D721Med (cell line): ENCODE results near the gene RFLNA.

ENCODE experiments used
- DNase-seq: peaks from one replicate; pipeline ENCODE4 v3.0.0; 2011; ENCODE audit warnings: low spot score; ENCODE audit not compliant: insufficient read length
- FAIRE-seq: peaks from 2 replicates; lab custom pipeline; 2011; peaks lifted over from hg19 to GRCh38; lab: Jason Lieb, UNC
- TF ChIP-seq, protein P1 (sequence below): IDR thresholded peaks from 2 replicates; pipeline ENCODE4 v1.5.1; 2012; ENCODE audit warnings: mild to moderate bottlenecking, control low read depth; ENCODE audit not compliant: insufficient read depth; ENCODE audit errors: missing control alignments

Gene RFLNA

DNA sequence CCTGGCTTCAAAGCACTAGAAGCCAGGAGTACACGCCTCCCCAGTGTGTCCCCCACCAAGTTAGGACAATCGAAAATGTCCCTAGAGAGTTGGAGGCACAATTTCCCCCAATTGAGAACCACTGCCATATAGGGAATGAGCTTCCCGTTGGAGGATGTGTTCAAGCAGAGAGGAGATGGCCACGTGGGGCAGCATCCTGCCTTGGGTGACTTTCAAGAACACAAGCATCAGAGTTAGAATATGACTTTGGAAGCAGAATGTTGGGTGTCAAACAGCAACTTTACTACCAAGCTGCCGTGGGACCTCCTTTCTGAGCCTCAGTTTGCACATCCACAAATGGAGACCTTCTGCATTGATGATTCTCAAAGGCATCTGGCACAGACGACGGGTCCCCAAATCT, 56.5 kb downstream of the RFLNA start:
- FAIRE-seq (no peak), DNase-seq (no peak)
- TF ChIP-seq, protein P1, sequence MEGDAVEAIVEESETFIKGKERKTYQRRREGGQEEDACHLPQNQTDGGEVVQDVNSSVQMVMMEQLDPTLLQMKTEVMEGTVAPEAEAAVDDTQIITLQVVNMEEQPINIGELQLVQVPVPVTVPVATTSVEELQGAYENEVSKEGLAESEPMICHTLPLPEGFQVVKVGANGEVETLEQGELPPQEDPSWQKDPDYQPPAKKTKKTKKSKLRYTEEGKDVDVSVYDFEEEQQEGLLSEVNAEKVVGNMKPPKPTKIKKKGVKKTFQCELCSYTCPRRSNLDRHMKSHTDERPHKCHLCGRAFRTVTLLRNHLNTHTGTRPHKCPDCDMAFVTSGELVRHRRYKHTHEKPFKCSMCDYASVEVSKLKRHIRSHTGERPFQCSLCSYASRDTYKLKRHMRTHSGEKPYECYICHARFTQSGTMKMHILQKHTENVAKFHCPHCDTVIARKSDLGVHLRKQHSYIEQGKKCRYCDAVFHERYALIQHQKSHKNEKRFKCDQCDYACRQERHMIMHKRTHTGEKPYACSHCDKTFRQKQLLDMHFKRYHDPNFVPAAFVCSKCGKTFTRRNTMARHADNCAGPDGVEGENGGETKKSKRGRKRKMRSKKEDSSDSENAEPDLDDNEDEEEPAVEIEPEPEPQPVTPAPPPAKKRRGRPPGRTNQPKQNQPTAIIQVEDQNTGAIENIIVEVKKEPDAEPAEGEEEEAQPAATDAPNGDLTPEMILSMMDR = no peak

DNA sequence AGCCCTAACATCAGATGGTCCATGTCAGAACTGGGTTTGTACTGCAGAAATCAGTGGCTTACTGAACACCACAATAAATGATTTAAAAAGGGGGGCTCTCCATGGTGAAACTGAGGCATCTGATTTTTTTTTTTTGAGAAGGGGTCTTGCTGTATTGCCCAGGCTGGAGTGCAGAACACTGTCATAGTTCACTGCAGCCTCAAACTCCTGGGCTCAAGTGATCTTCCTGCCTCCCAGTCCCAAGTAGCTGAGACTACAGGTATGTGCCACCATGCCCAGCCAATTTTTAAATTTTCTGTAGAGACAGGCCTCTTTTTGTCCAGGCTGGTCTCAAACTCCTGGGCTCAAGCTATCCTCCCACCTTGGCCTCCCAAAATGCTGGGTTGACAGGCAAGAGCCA, 57.4 kb downstream of the RFLNA start:
- DNase-seq = no peak
- TF ChIP-seq, protein P1 = no peak
- FAIRE-seq = no peak

DNA sequence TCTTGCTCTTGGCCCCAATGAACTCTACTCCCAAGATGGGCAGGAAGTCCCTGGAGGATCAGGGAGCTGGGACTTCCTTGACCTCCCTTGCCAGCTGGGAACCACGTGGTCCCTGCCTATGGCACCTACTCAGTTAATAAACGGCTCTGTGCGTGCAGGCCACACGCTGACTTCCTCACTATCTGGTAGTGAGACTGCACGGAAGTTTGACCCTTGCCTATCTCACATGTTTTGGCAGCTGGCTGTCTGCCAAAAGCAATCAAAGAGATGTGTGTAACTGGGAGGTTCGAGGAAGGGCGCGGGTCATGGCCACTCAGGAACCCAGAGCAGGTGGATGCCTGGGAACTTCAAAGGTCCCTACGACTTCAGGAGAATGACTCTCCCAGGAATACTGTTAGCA, 57.9 kb downstream of the RFLNA start:
- no peak for DNase-seq
- TF ChIP-seq, protein P1 = no peak
- no peak for FAIRE-seq

DNA sequence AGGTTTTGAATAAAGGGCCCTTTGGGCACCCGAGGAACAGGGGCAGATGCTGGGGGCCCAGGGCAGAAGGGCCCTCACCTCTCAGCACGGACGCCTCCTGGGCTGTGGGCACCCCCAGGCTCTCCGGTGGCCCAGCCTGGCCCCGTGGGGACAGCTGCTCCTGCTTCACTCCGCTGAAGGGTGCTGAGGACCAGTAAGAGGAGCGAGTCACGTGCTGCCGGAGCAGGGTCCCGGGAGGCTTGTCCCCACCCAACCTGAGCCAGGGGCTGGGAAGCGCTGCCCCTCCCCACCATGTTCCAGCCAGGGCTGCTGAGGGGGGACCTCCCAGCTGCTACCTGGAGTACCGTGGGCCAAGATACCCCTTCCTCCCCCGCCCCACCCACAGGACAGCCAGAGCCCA, 59.5 kb downstream of the RFLNA start:
- TF ChIP-seq, protein P1 = no peak
- DNase-seq (no peak), FAIRE-seq (no peak)

DNA sequence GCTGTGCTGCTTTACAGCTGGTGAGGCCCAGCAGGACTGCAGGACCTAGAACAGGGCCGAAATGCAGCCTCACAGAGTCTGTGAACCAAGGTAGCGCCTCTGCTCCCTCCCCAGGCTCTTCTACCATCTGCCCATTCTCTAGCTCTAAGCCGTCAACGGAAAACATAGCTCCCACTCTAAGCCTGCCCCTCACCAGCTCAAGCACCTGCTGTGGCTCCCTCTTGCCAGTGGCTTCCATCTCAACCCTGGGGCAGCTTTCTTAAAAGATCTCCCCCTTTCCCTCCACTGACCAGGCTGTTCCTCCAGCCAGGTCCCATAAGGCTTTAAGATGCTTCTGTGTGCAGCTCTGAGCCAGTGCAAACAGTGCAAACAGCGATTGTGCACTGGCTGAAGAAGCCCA, 61.3 kb downstream of the RFLNA start:
- DNase-seq = no peak
- TF ChIP-seq, protein P1 = no peak
- FAIRE-seq = no peak

DNA sequence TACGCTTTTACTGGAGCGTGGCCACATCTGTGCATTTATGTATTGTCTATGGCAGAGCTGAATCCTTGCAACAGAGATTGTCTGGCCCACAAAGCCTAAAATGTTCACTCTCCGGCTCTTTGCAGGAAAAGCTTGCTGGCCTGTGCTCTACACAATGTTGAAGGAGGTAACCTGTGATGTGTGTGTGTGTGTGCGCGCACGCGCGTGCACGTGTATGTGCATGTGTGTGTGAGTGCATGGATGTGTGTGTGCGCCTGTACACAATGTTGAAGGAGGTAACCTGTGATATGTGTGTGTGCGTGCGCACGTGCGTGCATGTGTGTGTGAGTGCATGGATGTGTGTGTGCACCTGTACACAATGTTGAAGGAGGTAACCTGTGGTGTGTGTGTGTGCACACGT, 62.7 kb downstream of the RFLNA start:
- DNase-seq = no peak
- TF ChIP-seq, protein P1 = no peak
- no peak for FAIRE-seq

DNA sequence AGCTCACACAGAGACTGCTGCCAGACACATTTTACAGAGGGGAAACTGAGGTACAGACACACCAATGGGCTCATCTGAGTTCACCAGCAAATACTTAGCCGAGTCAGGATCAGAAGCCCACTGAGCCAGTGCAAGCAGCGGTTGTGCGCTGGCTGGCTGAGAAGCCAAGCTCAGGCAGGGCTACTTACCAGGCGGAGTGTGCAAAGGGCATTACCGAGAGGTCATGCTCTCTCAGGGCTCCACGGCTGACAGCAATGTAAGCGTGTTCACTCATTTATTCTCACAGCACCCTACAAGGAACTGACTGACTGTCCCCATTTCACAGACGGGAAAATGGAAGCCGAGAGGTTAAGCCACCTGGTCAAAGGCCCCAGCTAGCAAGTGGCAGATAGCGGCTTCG, 63.7 kb downstream of the RFLNA start:
- DNase-seq = no peak

More for the DNA sequence above, 63.7 kb downstream of the RFLNA start:
- no peak for FAIRE-seq
- TF ChIP-seq, protein P1 = no peak
